ENCODE measurements around the gene PITPNM3. TPM values are rescaled to one million over a fixed set of nuclear protein-coding genes. Genes with fewer than 3 reads are reported as not detected.
A peak's percentile ranks its signal among the peaks of the same experiment; 100 is the strongest.

Gene PITPNM3
- total RNA-seq, 4 donors from 2014 or later: 23.3 to 87.7 (median 47.8) TPM

DNA sequence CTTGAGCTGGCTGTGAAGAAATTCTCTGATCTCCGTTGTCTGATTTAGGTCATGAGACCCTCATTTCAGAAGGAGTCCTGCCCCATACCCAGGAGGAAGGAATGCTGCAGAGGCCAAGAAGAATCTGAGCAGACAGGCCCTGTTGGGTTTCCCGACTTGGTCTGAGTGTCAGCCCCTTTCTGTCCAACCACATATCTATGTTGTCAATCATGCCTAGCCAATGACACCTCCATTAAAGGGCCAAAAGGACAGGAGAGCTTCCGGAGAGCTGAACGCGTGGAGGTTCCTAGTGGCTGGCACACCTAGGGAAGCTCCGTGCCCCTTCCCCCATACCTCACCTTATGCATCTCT, 74.3 kb downstream of the PITPNM3 start:
- H3K36me3 ChIP-seq: peaks cover 0 to 41% of the 10 kb centered on the region in 2 donors

GRCh38 chr17:6480303-6480675, 76.1 kb downstream of the PITPNM3 start:
- Histone ChIP-seq H3K36me3 (peaks cover 0 to 52% of the 10 kb centered on the region in 2 donors), H3K4me3 (no peak overlapping the region), H3K9me3 (no peaks in the 10 kb centered on the region), H3K27ac (no peak overlapping the region), H3K4me1 (peaks cover 0 to 16% (median 0%) of the 10 kb centered on the region in 3 donors), H3K27me3 (no peaks in the 10 kb centered on the region)
- no peak for ATAC-seq
- WGBS, 2 donors (ENCODE audit: low coverage in 1 of 2): no CpG with 5 or more reads among the region's 9 CpGs
- TF ChIP-seq POLR2A (IDR thresholded peaks at IDR 0.05) (no peak), EP300 (IDR thresholded peaks at IDR 0.05) (no peak), CTCF (IDR thresholded peaks at IDR 0.05) (no peak), POLR2AphosphoS5 (IDR thresholded peaks at IDR 0.05) (no peak)

More for the DNA sequence above, 74.3 kb downstream of the PITPNM3 start:
- H3K4me3 ChIP-seq: no peak overlapping the region
- H3K27me3 ChIP-seq: no peaks in the 10 kb centered on the region
- no peak overlapping the region for H3K27ac ChIP-seq
- ATAC-seq: no peak
- H3K4me1 ChIP-seq: peaks cover 0 to 4% (median 0%) of the 10 kb centered on the region in 3 donors
- TF ChIP-seq CTCF (IDR thresholded peaks at IDR 0.05) (no peak), EP300 (IDR thresholded peaks at IDR 0.05) (no peak), POLR2A (IDR thresholded peaks at IDR 0.05) (no peak), POLR2AphosphoS5 (IDR thresholded peaks at IDR 0.05) (no peak)
- H3K9me3 ChIP-seq: no peaks in the 10 kb centered on the region
- WGBS, 2 donors (ENCODE audit: low coverage in 1 of 2): 90 to 96% methylated on average over 2 to 4 of the region's 6 CpGs

GRCh38 chr17:6479622-6480302, 76.6 kb downstream of the PITPNM3 start:
- TF ChIP-seq CTCF (IDR thresholded peaks at IDR 0.05) (no peak), POLR2A (IDR thresholded peaks at IDR 0.05) (no peak), EP300 (IDR thresholded peaks at IDR 0.05) (no peak), POLR2AphosphoS5 (IDR thresholded peaks at IDR 0.05) (no peak)
- 34 to 45% methylated on average over 4 to 10 of the region's 13 CpGs for WGBS, 2 donors (ENCODE audit: low coverage in 1 of 2)
- Histone ChIP-seq H3K4me1 (peaks cover 0 to 20% (median 0%) of the 10 kb centered on the region in 3 donors), H3K4me3 (no peak overlapping the region), H3K36me3 (peaks cover 0 to 54% of the 10 kb centered on the region in 2 donors), H3K27me3 (no peaks in the 10 kb centered on the region), H3K27ac (peak overlapping the region in 1 of 4 donors; percentile 19), H3K9me3 (no peaks in the 10 kb centered on the region)
- no peak for ATAC-seq

GRCh38 chr17:6478486-6478885, 77.9 kb downstream of the PITPNM3 start:
- Histone ChIP-seq H3K27ac (peak overlapping the region in 1 of 4 donors; percentile 22), H3K4me1 (peaks cover 0 to 21% (median 0%) of the 10 kb centered on the region in 3 donors), H3K9me3 (no peaks in the 10 kb centered on the region), H3K4me3 (no peak overlapping the region), H3K27me3 (no peaks in the 10 kb centered on the region), H3K36me3 (peaks cover 0 to 48% of the 10 kb centered on the region in 2 donors)
- no peak for TF ChIP-seq EP300 (IDR thresholded peaks at IDR 0.05)
- TF ChIP-seq POLR2A (IDR thresholded peaks at IDR 0.05): no peak
- TF ChIP-seq CTCF (IDR thresholded peaks at IDR 0.05): no peak
- TF ChIP-seq POLR2AphosphoS5 (IDR thresholded peaks at IDR 0.05): no peak
- ATAC-seq: no peak
- WGBS, 2 donors (ENCODE audit: low coverage in 1 of 2): 85 to 87% methylated on average over 2 to 3 of the region's 11 CpGs

- Histone ChIP-seq H3K9me3 (no peaks in the 10 kb centered on the region), H3K4me1 (peaks cover 0 to 27% (median 0%) of the 10 kb centered on the region in 3 donors), H3K4me3 (no peak overlapping the region), H3K27ac (no peak overlapping the region), H3K36me3 (peaks cover 0 to 42% of the 10 kb centered on the region in 2 donors), H3K27me3 (no peaks in the 10 kb centered on the region)
- ATAC-seq: no peak
- WGBS, 2 donors (ENCODE audit: low coverage in 1 of 2): 80% methylated on average over 1 of the region's 14 CpGs; no CpG with 5 or more reads in 1 of the 2 donors
- TF ChIP-seq POLR2A (IDR thresholded peaks at IDR 0.05) (no peak), EP300 (IDR thresholded peaks at IDR 0.05) (no peak), CTCF (IDR thresholded peaks at IDR 0.05) (no peak), POLR2AphosphoS5 (IDR thresholded peaks at IDR 0.05) (no peak)
These were observed 78.4 kb downstream of the PITPNM3 start for GRCh38 chr17:6477831-6478383.

All from gastroesophageal sphincter (tissue), 4 donors.